Stomach (tissue), 9 donors: ENCODE measurements around the gene MPHOSPH8. TPM values are rescaled to one million over a fixed set of nuclear protein-coding genes. Genes with fewer than 3 reads are reported as not detected.
"Not testable (repeated sequence)": the region's sequence is repeated elsewhere in the genome, so short reads cannot be mapped to it uniquely, and the experiment has no call there.

ENCODE experiments used
- DNase-seq, 2 donors: peaks; one replicate each; pipeline versions ENCODE4 v3.0.0 to v3.0.0-alpha.2; 2013 to 2019
- H3K27ac ChIP-seq, 5 donors: fragments of 200-600 bp in 4 of 5; sonication (generic) in 4 of 5; one replicate each; pipeline ENCODE4 v1.5.1; 2013 to 2019; ENCODE audit warnings: mild to moderate bottlenecking in 1 of 5, moderate library complexity in 1 of 5
- H3K27me3 ChIP-seq, 3 donors: fragments of 200-600 bp; sonication (generic); one replicate each; pipeline ENCODE4 v1.5.1; 2017 to 2019; ENCODE audit warnings: mixed run types in 1 of 3
- H3K36me3 ChIP-seq, 4 donors: fragments of 200-600 bp; sonication (generic); 1 replicate in 3 of 4; 2 replicates in 1 of 4; pipeline ENCODE4 v1.5.1; 2016 to 2019
- H3K4me1 ChIP-seq, 4 donors: fragments of 200-600 bp; sonication (generic); one replicate each; pipeline ENCODE4 v1.5.1; 2016 to 2019
- H3K4me3 ChIP-seq, 4 donors: fragments of 200-600 bp; sonication (generic) in 3 of 4; one replicate each; pipeline ENCODE4 v1.5.1; 2016 to 2019; ENCODE audit warnings: mild to moderate bottlenecking in 1 of 4
- H3K9me3 ChIP-seq, 4 donors: fragments of 200-600 bp; sonication (generic); one replicate each; pipeline ENCODE4 v1.5.1; 2016 to 2019
- CTCF ChIP-seq, 7 experiments: fragments of 450-650 bp in 4 of 7; fragments of 200-600 bp in 3 of 7; sonication (generic) in 3 of 7; IDR thresholded peaks; one replicate each; pipeline ENCODE4 v1.5.1; 2016 to 2019; ENCODE audit warnings: antibody characterized with exemption in 7 of 7, control low read depth in 2 of 7, mild to moderate bottlenecking in 1 of 7
- EP300 ChIP-seq: sonication (generic); formaldehyde crosslinking; IDR thresholded peaks from one replicate; pipeline ENCODE4 v1.6.1; 2017; ENCODE audit warnings: antibody characterized with exemption
- POLR2A ChIP-seq, 4 donors: fragments of 450-650 bp; IDR thresholded peaks; one replicate each; pipeline ENCODE4 v1.6.1; 2016; ENCODE audit warnings: antibody characterized with exemption in 4 of 4, control low read depth in 2 of 4, mild to moderate bottlenecking in 1 of 4, moderate library complexity in 1 of 4
- POLR2AphosphoS5 ChIP-seq, 3 donors: sonication (generic); formaldehyde crosslinking; IDR thresholded peaks; one replicate each; pipeline ENCODE4 v1.6.1; 2016; ENCODE audit warnings: antibody characterized with exemption in 3 of 3
- WGBS, 5 donors: extraction: QIAGEN DNeasy Blood & Tissue Kit in 3 of 5; methylation state at CpG; one replicate each; pipeline versions ENCODE4 v1.1.5 to v1.1.7; 2013 to 2018; 5-methylcytosine and 5-hydroxymethylcytosine counted together
- intact Hi-C: fragments of 100-400 bp; cut with DNase I; formaldehyde crosslinking; loops from one replicate; pipeline ENCODE4 v1.15.1; 2023; ENCODE audit warnings: low total_unique reads
- polyA plus RNA-seq, 3 donors: library from polyadenylated mRNA; stranded (reverse); fragments of 200-250 nt; gene quantifications; one replicate each; pipeline ENCODE4 v1.2.3, GENCODE V29; 2013
- total RNA-seq, 5 donors: library from RNA; depleted of rRNA; stranded (reverse); fragments of >200 nt; gene quantifications; one replicate each; pipeline versions ENCODE4 v1.1.0 to v1.2.3, GENCODE V29; 2014 to 2016
- donor health status: healthy with polysubstance abuse.
- donor health status: Bipolar disorder and iron deficiency.
- donor health status: healthy.

Gene MPHOSPH8
- total and polyA plus RNA-seq, 8 donors = 15.1 to 69.2 (median 26.1) TPM

GRCh38 chr13:19632915-19633478, 462 bp upstream of the MPHOSPH8 start:
- H3K27ac ChIP-seq = peak overlapping the region; percentile 92 to 97 (median 94)
- 9 to 11% (median 9%) methylated on average over 22 to 25 of the region's 25 CpGs for WGBS, 5 donors
- intact Hi-C loops = no loop called here
- TF ChIP-seq POLR2A (IDR thresholded peaks at IDR 0.05) = no peak
- no peak for TF ChIP-seq CTCF (IDR thresholded peaks at IDR 0.05)
- no peak for TF ChIP-seq EP300
- no peak for TF ChIP-seq POLR2AphosphoS5 (IDR thresholded peaks at IDR 0.05)
- peak overlapping the region; percentile 83 to 88 (median 84) for H3K4me3 ChIP-seq
- H3K4me1 ChIP-seq = peaks cover 9 to 46% (median 32%) of the 10 kb centered on the region in 4 donors
- DNase-seq = no peak
- H3K9me3 ChIP-seq = no peaks in the 10 kb centered on the region
- H3K36me3 ChIP-seq = no peaks in the 10 kb centered on the region
- no peaks in the 10 kb centered on the region for H3K27me3 ChIP-seq

- 0 to 1% (median 0%) methylated on average over 12 of the region's 12 CpGs for WGBS, 5 donors
- H3K36me3 ChIP-seq = no peaks in the 10 kb centered on the region
- intact Hi-C loops = no loop called here
- H3K4me1 ChIP-seq = peaks cover 9 to 55% (median 38%) of the 10 kb centered on the region in 4 donors
- H3K27me3 ChIP-seq = no peaks in the 10 kb centered on the region
- no peaks in the 10 kb centered on the region for H3K9me3 ChIP-seq
- peak overlapping the region; percentile 92 to 97 (median 94) for H3K27ac ChIP-seq
- TF ChIP-seq POLR2A (IDR thresholded peaks at IDR 0.05) (no peak), POLR2AphosphoS5 (IDR thresholded peaks at IDR 0.05) (no peak), EP300 (no peak), CTCF (IDR thresholded peaks at IDR 0.05) (no peak)
- peak overlapping the region; percentile 83 to 88 (median 84) for H3K4me3 ChIP-seq
- DNase-seq = no peak
These were observed 839 bp downstream of the MPHOSPH8 start for GRCh38 chr13:19634256-19634740.

GRCh38 chr13:19635926-19636325, 2.5 kb downstream of the MPHOSPH8 start:
- H3K4me3 ChIP-seq = peak overlapping the region in 1 of 4 donors; percentile 83
- WGBS, 5 donors = 88 to 96% (median 93%) methylated on average over 7 of the region's 7 CpGs
- H3K36me3 ChIP-seq, H3K27ac ChIP-seq, DNase-seq, intact Hi-C loops, H3K9me3 ChIP-seq, H3K27me3 ChIP-seq: not testable (repeated sequence)
- peaks cover 9 to 61% (median 41%) of the 10 kb centered on the region in 4 donors for H3K4me1 ChIP-seq

GRCh38 chr13:19643652-19644051, 10.2 kb downstream of the MPHOSPH8 start:
- TF ChIP-seq POLR2A (IDR thresholded peaks at IDR 0.05) (no peak), CTCF (IDR thresholded peaks at IDR 0.05) (no peak), POLR2AphosphoS5 (IDR thresholded peaks at IDR 0.05) (no peak), EP300 (no peak)
- Histone ChIP-seq H3K27me3 (no peaks in the 10 kb centered on the region), H3K9me3 (no peaks in the 10 kb centered on the region), H3K4me3 (no peak overlapping the region), H3K27ac (no peak overlapping the region), H3K36me3 (peaks cover 19 to 67% (median 58%) of the 10 kb centered on the region in 4 donors), H3K4me1 (peaks cover 0 to 33% (median 1%) of the 10 kb centered on the region in 4 donors)
- 82 to 96% (median 92%) methylated on average over 3 of the region's 3 CpGs for WGBS, 5 donors
- no peak for DNase-seq
- intact Hi-C loops = no loop called here

GRCh38 chr13:19645000-19645399, 11.5 kb downstream of the MPHOSPH8 start:
- 93 to 97% (median 95%) methylated on average over 2 of the region's 2 CpGs for WGBS, 5 donors
- Histone ChIP-seq H3K36me3 (peaks cover 21 to 81% (median 71%) of the 10 kb centered on the region in 4 donors), H3K27ac (no peak overlapping the region), H3K4me1 (peaks cover 0 to 21% (median 0%) of the 10 kb centered on the region in 4 donors), H3K4me3 (no peak overlapping the region), H3K27me3 (no peaks in the 10 kb centered on the region), H3K9me3 (no peaks in the 10 kb centered on the region)
- TF ChIP-seq POLR2AphosphoS5 (IDR thresholded peaks at IDR 0.05) (no peak), CTCF (IDR thresholded peaks at IDR 0.05) (no peak), POLR2A (IDR thresholded peaks at IDR 0.05) (no peak), EP300 (no peak)
- DNase-seq = no peak
- intact Hi-C loops = no loop called here
